Osteoblast (primary cell): ENCODE measurements around the gene CPT1B. TPM values are rescaled to one million over a fixed set of nuclear protein-coding genes. Genes with fewer than 3 reads are reported as not detected.

ENCODE experiments used
- DNase-seq: peaks from one replicate; pipeline ENCODE4 v3.0.0; 2011; ENCODE audit warnings: low spot score, mixed read lengths; ENCODE audit not compliant: insufficient read length; ENCODE audit errors: missing footprints
- H2AFZ ChIP-seq: 2 replicates; pipeline ENCODE4 v1.6.0; 2011; ENCODE audit warnings: mild to moderate bottlenecking, low read length
- H3K27ac ChIP-seq: 2 replicates; pipeline ENCODE4 v1.5.1; 2011; ENCODE audit warnings: mild to moderate bottlenecking, low read depth, low read length, moderate library complexity
- H3K27me3 ChIP-seq: 2 replicates; pipeline ENCODE4 v1.6.0; 2012; ENCODE audit warnings: mild to moderate bottlenecking, control low read depth, inconsistent platforms, low read length, moderate library complexity; ENCODE audit not compliant: insufficient read depth
- H3K36me3 ChIP-seq: 2 replicates; pipeline ENCODE4 v1.5.1; 2011; ENCODE audit warnings: mild to moderate bottlenecking, low read length, control low read depth, moderate library complexity; ENCODE audit not compliant: insufficient read depth
- H3K4me1 ChIP-seq: 2 replicates; pipeline ENCODE4 v1.5.1; 2011; ENCODE audit warnings: mild to moderate bottlenecking, low read length, control low read depth, moderate library complexity; ENCODE audit not compliant: insufficient read depth
- H3K4me2 ChIP-seq: 2 replicates; pipeline ENCODE4 v1.6.0; 2011; ENCODE audit warnings: mild to moderate bottlenecking, low read length; ENCODE audit not compliant: insufficient read depth
- H3K4me3 ChIP-seq: fragments of 200-600 bp; sonication (generic); 3 replicates; pipeline ENCODE4 v1.5.1; 2012; ENCODE audit warnings: mild to moderate bottlenecking, low read length, inconsistent platforms; ENCODE audit not compliant: insufficient read depth
- H3K79me2 ChIP-seq: 2 replicates; pipeline ENCODE4 v1.6.0; 2012; ENCODE audit warnings: mild to moderate bottlenecking, low read length, control low read depth, inconsistent platforms; ENCODE audit not compliant: insufficient read depth
- H3K9me3 ChIP-seq: 2 replicates; pipeline ENCODE4 v1.5.1; 2011; ENCODE audit warnings: low read depth, low read length, control low read depth
- H4K20me1 ChIP-seq: 2 replicates; pipeline ENCODE4 v1.6.0; 2012; ENCODE audit warnings: mild to moderate bottlenecking, low read length, control low read depth; ENCODE audit not compliant: insufficient read depth
- total RNA-seq: library from RNA; depleted of rRNA; stranded (reverse); fragments of >200 nt; gene quantifications from 2 replicates; pipeline ENCODE4 v1.2.3, GENCODE V29; 2012
- TF ChIP-seq, protein P1 (sequence below): IDR thresholded peaks from 2 replicates; pipeline ENCODE4 v1.5.1; 2011; ENCODE audit warnings: mild to moderate bottlenecking, low read depth, low read length, moderate library complexity; ENCODE audit errors: extremely low read depth

Gene CPT1B
- total RNA-seq, 1 donor, result 1.8 TPM

DNA sequence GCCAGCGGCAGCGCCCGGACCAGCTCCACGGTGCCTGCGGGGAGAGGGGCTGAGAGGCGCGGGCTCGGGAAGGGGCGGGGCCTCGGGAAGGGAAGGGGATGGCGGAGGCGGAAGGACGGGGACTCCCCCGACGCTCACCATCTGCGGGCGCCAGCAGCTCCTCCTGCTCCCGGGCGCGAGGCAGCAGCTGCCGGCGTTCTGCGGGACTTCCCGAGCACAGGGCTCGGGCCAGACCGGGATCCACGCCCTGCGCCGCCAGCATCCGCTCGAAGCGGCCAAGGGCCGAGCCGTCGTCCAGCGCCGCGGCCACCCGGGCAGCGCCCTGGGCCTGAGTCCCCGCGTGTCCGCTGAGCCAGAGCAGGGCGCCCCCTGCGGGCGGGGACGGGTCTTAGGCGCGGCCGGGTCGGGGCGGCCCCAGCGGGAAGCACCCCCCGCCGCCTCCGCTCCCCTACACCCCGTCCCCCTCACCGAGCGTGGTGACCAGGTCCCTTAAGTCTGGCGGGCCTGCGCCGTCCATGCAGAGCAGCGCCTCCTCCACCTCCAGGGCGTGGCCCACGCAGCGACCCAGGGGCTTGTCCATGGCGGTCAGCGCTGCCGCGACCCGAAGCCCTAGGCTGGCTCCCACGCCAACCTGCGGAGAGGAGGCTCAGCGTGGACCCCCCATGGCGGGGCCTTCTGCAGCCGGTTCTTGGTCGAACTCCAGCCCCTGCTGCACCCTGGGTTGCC, 52.0 kb downstream of the CPT1B start:
- Histone ChIP-seq H4K20me1 (peaks cover 29% of the 10 kb centered on the region), H3K4me2 (peak overlapping the region; percentile 96), H3K27me3 (no peaks in the 10 kb centered on the region), H3K9me3 (no peaks in the 10 kb centered on the region), H3K79me2 (peaks cover 30% of the 10 kb centered on the region), H3K4me1 (peaks cover 23% of the 10 kb centered on the region), H3K27ac (peak overlapping the region; percentile 56), H2AFZ (peak overlapping the region; percentile 50), H3K36me3 (peaks cover 15% of the 10 kb centered on the region), H3K4me3 (peak overlapping the region; percentile 86)
- DNase-seq, result peak; percentile 98
- TF ChIP-seq, protein P1, sequence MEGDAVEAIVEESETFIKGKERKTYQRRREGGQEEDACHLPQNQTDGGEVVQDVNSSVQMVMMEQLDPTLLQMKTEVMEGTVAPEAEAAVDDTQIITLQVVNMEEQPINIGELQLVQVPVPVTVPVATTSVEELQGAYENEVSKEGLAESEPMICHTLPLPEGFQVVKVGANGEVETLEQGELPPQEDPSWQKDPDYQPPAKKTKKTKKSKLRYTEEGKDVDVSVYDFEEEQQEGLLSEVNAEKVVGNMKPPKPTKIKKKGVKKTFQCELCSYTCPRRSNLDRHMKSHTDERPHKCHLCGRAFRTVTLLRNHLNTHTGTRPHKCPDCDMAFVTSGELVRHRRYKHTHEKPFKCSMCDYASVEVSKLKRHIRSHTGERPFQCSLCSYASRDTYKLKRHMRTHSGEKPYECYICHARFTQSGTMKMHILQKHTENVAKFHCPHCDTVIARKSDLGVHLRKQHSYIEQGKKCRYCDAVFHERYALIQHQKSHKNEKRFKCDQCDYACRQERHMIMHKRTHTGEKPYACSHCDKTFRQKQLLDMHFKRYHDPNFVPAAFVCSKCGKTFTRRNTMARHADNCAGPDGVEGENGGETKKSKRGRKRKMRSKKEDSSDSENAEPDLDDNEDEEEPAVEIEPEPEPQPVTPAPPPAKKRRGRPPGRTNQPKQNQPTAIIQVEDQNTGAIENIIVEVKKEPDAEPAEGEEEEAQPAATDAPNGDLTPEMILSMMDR, result peak; percentile 43

DNA sequence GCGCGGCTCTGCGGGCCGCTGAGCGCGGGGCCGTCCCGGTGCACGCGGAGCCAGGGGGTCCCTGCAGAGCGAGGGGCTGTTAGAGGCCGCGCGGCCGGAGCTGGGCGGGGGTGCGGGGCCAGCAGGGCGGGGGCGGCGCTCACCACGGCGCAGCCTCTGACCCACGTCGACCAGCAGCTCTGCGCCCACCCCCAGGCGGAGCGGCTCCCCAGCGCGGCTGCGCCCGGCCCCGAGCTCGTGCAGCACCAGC, 52.4 kb downstream of the CPT1B start:
- Histone ChIP-seq H3K36me3 (peaks cover 15% of the 10 kb centered on the region), H3K27ac (peak overlapping the region; percentile 56), H3K4me2 (peak overlapping the region; percentile 96), H3K4me3 (peak overlapping the region; percentile 86), H3K79me2 (peaks cover 30% of the 10 kb centered on the region), H2AFZ (peak overlapping the region; percentile 15), H3K4me1 (peaks cover 18% of the 10 kb centered on the region), H3K27me3 (no peaks in the 10 kb centered on the region), H4K20me1 (peaks cover 29% of the 10 kb centered on the region), H3K9me3 (no peaks in the 10 kb centered on the region)
- no peak for DNase-seq
- TF ChIP-seq, protein P1, result no peak

DNA sequence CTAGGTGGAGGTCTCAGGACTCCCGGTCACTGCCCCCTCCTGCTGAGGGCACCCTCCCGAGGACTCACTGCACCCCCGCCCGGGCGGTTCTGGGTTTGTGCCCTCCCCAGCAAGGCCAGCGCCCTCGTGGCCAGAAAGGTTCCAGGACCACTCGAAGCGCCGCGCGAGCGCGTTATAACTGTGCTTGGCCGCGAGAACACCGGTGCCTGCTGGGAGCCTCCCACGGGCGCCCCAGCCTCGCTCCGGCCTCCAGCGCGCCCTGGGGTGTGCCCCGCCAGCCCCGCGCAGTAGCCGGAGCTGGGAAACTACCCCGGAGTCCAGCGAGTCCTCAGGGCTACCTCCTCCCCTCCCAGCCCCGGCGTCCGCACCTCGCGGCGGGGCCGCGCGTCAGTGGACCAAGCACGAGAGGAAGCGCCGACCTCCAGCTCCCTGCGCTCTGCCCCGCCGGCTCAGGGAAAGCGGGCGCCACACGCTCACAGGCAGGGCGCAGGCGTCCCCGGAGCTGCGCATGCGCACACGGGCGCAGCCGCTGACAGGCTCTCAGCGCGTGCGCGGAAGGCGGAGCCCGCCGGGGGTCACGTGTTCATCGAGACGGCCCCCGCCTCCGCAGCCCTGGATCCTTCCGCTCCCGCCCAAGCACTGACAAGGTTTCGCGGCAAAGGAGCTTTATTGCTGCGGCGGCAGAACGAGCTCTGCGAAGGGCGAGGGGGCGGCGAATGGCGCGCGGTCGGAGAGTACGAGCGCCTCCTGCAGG, 52.9 kb downstream of the CPT1B start, which contains the start of gene SCO2:
Gene SCO2, minus strand, starts transcription at position 495 of the 754 bp plus-strand sequence. CDS start 1,187 bp downstream, outside the sequence.
- H3K9me3 ChIP-seq, result no peaks in the 10 kb centered on the region
- peaks cover 14% of the 10 kb centered on the region for H3K4me1 ChIP-seq
- H2AFZ ChIP-seq, result peak within 1 kb of the TSS; percentile 65
- TF ChIP-seq, protein P1, result peak; percentile 42
- peak within 1 kb of the TSS; percentile 78 for H3K27ac ChIP-seq
- H3K27me3 ChIP-seq, result no peaks in the 10 kb centered on the region
- peak within 1 kb of the TSS; percentile 96 for H3K4me2 ChIP-seq
- H3K36me3 ChIP-seq, result peaks cover 15% of the 10 kb centered on the region
- peak; percentile 100 for DNase-seq
- peaks cover 30% of the 10 kb centered on the region for H3K79me2 ChIP-seq
- H4K20me1 ChIP-seq, result peaks cover 29% of the 10 kb centered on the region
- peak within 1 kb of the TSS; percentile 86 for H3K4me3 ChIP-seq

DNA sequence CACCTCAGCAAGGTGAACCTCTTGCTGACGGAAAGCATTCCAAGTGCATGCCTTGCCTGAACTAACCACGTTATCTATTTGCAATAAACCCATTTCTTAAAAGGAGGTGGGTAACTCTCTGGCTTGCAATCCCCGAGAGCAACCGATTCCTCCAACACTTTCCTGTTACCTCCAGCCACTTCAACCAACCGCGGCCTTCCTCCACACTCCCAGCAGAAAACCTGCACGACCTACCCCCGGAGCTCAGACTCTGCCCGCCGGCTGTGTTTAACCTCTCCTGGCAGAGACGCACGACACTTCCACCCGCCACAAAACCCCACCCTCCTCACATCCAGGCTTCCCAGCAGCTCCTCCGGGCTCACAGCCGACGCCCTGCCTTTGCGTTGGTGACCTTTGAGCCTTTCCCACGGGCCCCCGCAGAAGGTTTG, 53.5 kb downstream of the CPT1B start:
- H4K20me1 ChIP-seq, result peaks cover 29% of the 10 kb centered on the region
- H3K27ac ChIP-seq, result peak overlapping the region; percentile 78
- H3K79me2 ChIP-seq, result peaks cover 30% of the 10 kb centered on the region
- TF ChIP-seq, protein P1, result no peak
- H3K4me1 ChIP-seq, result peaks cover 13% of the 10 kb centered on the region
- DNase-seq, result no peak
- peak overlapping the region; percentile 86 for H3K4me3 ChIP-seq
- H3K27me3 ChIP-seq, result no peaks in the 10 kb centered on the region
- peaks cover 15% of the 10 kb centered on the region for H3K36me3 ChIP-seq
- peak overlapping the region; percentile 65 for H2AFZ ChIP-seq
- peak overlapping the region; percentile 96 for H3K4me2 ChIP-seq
- no peaks in the 10 kb centered on the region for H3K9me3 ChIP-seq
